Keratinocyte (primary cell): ENCODE data around the gene GPR26. TPM values are rescaled to one million over a fixed set of nuclear protein-coding genes. Genes with fewer than 3 reads are reported as not detected.

Experiments
- DNase-seq: peaks from one replicate; pipeline ENCODE4 v3.0.0-alpha.2; 2011; ENCODE audit warnings: low read depth, missing footprints, low spot score
- FAIRE-seq: peaks from 2 replicates; lab custom pipeline; 2011; peaks lifted over from hg19 to GRCh38; lab: Jason Lieb, UNC
- H2AFZ ChIP-seq: 2 replicates; pipeline ENCODE4 v1.6.0; 2012; ENCODE audit warnings: low read length, control low read depth, inconsistent platforms; ENCODE audit not compliant: control insufficient read depth
- H3K27ac ChIP-seq: 2 replicates; pipeline ENCODE4 v1.5.1; 2011; ENCODE audit warnings: low read length; ENCODE audit not compliant: control insufficient read depth, insufficient read depth
- H3K27me3 ChIP-seq: 3 replicates; pipeline ENCODE4 v1.6.0; 2011; ENCODE audit warnings: low read length; ENCODE audit not compliant: control insufficient read depth, insufficient read depth; ENCODE audit errors: extremely low read depth
- H3K36me3 ChIP-seq, 2 experiments: 2 replicates in 1 of 2; 3 replicates in 1 of 2; pipeline ENCODE4 v1.5.1; 2011; ENCODE audit warnings: low read length in 2 of 2, mild to moderate bottlenecking in 1 of 2; ENCODE audit not compliant: control insufficient read depth in 2 of 2, insufficient read depth in 2 of 2; ENCODE audit errors: extremely low read depth in 1 of 2
- H3K4me1 ChIP-seq: 3 replicates; pipeline ENCODE4 v1.5.1; 2011; ENCODE audit warnings: low read length; ENCODE audit not compliant: control insufficient read depth, insufficient read depth; ENCODE audit errors: extremely low read depth
- H3K4me2 ChIP-seq: 3 replicates; pipeline ENCODE4 v1.6.0; 2011; ENCODE audit warnings: low read depth, low read length; ENCODE audit not compliant: control insufficient read depth, insufficient read depth; ENCODE audit errors: extremely low read depth
- H3K4me3 ChIP-seq, 3 experiments: fragments of 200-600 bp in 1 of 3; sonication (generic) in 1 of 3; 2 replicates in 2 of 3; 3 replicates in 1 of 3; pipeline ENCODE4 v1.5.1; 2011 to 2016; ENCODE audit warnings: low read length in 3 of 3, mild to moderate bottlenecking in 3 of 3, control low read depth in 2 of 3, inconsistent platforms in 1 of 3, low read depth in 1 of 3, mixed read lengths in 1 of 3, mixed run types in 1 of 3, moderate library complexity in 1 of 3; ENCODE audit not compliant: control insufficient read depth in 2 of 3, insufficient read depth in 2 of 3; ENCODE audit errors: extremely low read depth in 1 of 3
- H3K79me2 ChIP-seq: 2 replicates; pipeline ENCODE4 v1.6.0; 2012; ENCODE audit warnings: low read length; ENCODE audit not compliant: control insufficient read depth, insufficient read depth
- H3K9ac ChIP-seq: 3 replicates; pipeline ENCODE4 v1.6.0; 2011; ENCODE audit warnings: low read length; ENCODE audit not compliant: control insufficient read depth, insufficient read depth; ENCODE audit errors: extremely low read depth
- H3K9me1 ChIP-seq: 3 replicates; pipeline ENCODE4 v1.6.0; 2011; ENCODE audit warnings: low read length; ENCODE audit not compliant: control insufficient read depth, insufficient read depth; ENCODE audit errors: extremely low read depth
- H3K9me3 ChIP-seq: 2 replicates; pipeline ENCODE4 v1.5.1; 2012; ENCODE audit warnings: low read depth, low read length; ENCODE audit not compliant: control insufficient read depth
- H4K20me1 ChIP-seq: 3 replicates; pipeline ENCODE4 v1.6.0; 2011; ENCODE audit warnings: low read length; ENCODE audit not compliant: control insufficient read depth, insufficient read depth; ENCODE audit errors: extremely low read depth
- CTCF ChIP-seq, 3 experiments: IDR thresholded peaks in 1 of 3; conservative IDR thresholded peaks in 1 of 3; optimal IDR thresholded peaks in 1 of 3; 2 replicates in 2 of 3; 3 replicates in 1 of 3; pipeline versions ENCODE3 to v1.5.1; 2011; ENCODE audit warnings: low read length in 3 of 3, mild to moderate bottlenecking in 3 of 3, moderate library complexity in 2 of 3, control low read depth in 1 of 3, inconsistent platforms in 1 of 3; ENCODE audit not compliant: insufficient read depth in 2 of 3; ENCODE audit errors: extremely low read depth in 1 of 3
- EZH2 ChIP-seq: IDR thresholded peaks from one replicate; pipeline ENCODE4 v1.6.1; 2012; ENCODE audit warnings: inconsistent platforms, mild to moderate bottlenecking, low read length, moderate library complexity
- dilution Hi-C: fragments of 300-500 bp; cut with MboI; formaldehyde crosslinking; loops from one replicate; pipeline ENCODE4 v1.7.0; 2020; ENCODE audit warnings: low sequenced_read_pairs; ENCODE audit not compliant: extremely low pct_ligation_motif_present
- polyA plus RNA-seq, 5 experiments: library from polyadenylated mRNA; depleted of rRNA in 3 of 5; stranded (reverse) in 3 of 5; stranded (forward) in 1 of 5; unstranded in 1 of 5; fragments of >200 nt; gene quantifications; 1 replicate in 1 of 5; 2 replicates in 3 of 5; 3 replicates in 1 of 5; pipeline versions ENCODE4 v1.2.1 to v1.2.3, GENCODE V29; 2011 to 2012; ENCODE audit warnings: missing spikeins in 2 of 5, low read depth in 1 of 5, low replicate concordance in 1 of 5

GPR26 gene
- polyA plus RNA-seq, 1 donor (not counting 4 experiments of a cell fraction or from before 2014, with no cell fraction given): not detected

GRCh38 chr10:123741711-123742110 lies 75.6 kb downstream of the GPR26 start:
- Histone ChIP-seq H3K27me3 (peaks cover 4% of the 10 kb centered on the region), H3K36me3 (no peaks in the 10 kb centered on the region), H4K20me1 (no peaks in the 10 kb centered on the region), H3K4me1 (no peaks in the 10 kb centered on the region), H3K27ac (no peak overlapping the region), H2AFZ (no peak overlapping the region), H3K79me2 (no peaks in the 10 kb centered on the region), H3K9me3 (no peaks in the 10 kb centered on the region), H3K9ac (no peak overlapping the region), H3K4me2 (no peak overlapping the region), H3K9me1 (no peaks in the 10 kb centered on the region), H3K4me3 (no peak overlapping the region)
- FAIRE-seq: no peak
- dilution Hi-C loops: no loop called here
- TF ChIP-seq CTCF (optimal IDR thresholded peaks at IDR 0.05 in 1 of 3, IDR thresholded peaks at IDR 0.05 in 1 of 3, conservative IDR thresholded peaks at IDR 0.05 in 1 of 3; ENCODE audit: extremely low read depth in 1 of 3, insufficient read depth in 2 of 3, low read length in 3 of 3): no peak
- TF ChIP-seq EZH2: no peak
- DNase-seq: no peak

- FAIRE-seq: no peak
- dilution Hi-C loops: no loop called here
- no peaks in the 10 kb centered on the region for H3K36me3 ChIP-seq
Observed at GRCh38 chr10:123742751-123743440, 76.7 kb downstream of the GPR26 start.

More at GRCh38 chr10:123742751-123743440, 76.7 kb downstream of the GPR26 start:
- no peak overlapping the region for H3K9ac ChIP-seq
- H4K20me1 ChIP-seq: no peaks in the 10 kb centered on the region
- no peak for TF ChIP-seq CTCF (optimal IDR thresholded peaks at IDR 0.05 in 1 of 3, IDR thresholded peaks at IDR 0.05 in 1 of 3, conservative IDR thresholded peaks at IDR 0.05 in 1 of 3; ENCODE audit: extremely low read depth in 1 of 3, insufficient read depth in 2 of 3, low read length in 3 of 3)
- no peak for TF ChIP-seq EZH2
- H2AFZ ChIP-seq: no peak overlapping the region
- no peaks in the 10 kb centered on the region for H3K9me3 ChIP-seq
- no peak for DNase-seq
- no peak overlapping the region for H3K4me2 ChIP-seq
- H3K27me3 ChIP-seq: peaks cover 4% of the 10 kb centered on the region
- no peaks in the 10 kb centered on the region for H3K9me1 ChIP-seq
- no peak overlapping the region for H3K27ac ChIP-seq
- H3K79me2 ChIP-seq: no peaks in the 10 kb centered on the region
- no peaks in the 10 kb centered on the region for H3K4me1 ChIP-seq
- no peak overlapping the region for H3K4me3 ChIP-seq
